Suppressor macrophage treated with lipopolysaccharide for 1 hour (primary cell): ENCODE measurements around the gene TVP23B.
"Not testable (repeated sequence)": the region's sequence is repeated elsewhere in the genome, so short reads cannot be mapped to it uniquely, and the experiment has no call there.

ENCODE experiments used
- DNase-seq, 3 donors: peaks; one replicate each; pipeline ENCODE4 v3.0.0-alpha.2; 2020 to 2022

The TVP23B gene

GRCh38 chr17:18780991-18781718 lies at the start of gene TVP23B:
TSS of gene TVP23B (plus strand) at chr17:18781183. CDS start at chr17:18781294, 111 bp downstream.
- DNase-seq: peak; percentile 96 to 98 (median 97)

DNA sequence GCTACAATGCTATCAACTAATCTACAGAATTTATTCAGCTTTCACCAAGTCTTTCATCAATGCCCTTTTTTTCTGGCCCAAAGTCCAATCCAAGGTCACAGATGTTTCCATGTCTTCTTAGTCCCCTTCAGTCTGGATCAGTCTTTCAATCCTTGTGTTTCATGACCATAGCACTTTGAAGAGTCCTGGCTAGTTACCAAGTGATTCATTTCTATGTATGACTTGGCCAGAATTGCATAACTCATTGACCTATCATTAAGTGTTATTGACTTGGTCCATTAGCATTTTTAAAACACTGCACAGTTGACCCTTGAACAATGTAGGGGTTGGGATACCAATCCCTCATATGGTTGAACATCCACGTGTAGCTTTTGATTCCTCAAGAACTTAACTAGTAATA lies 48.5 kb upstream of the TVP23B start:
- not testable (repeated sequence) for DNase-seq

GRCh38 chr17:18733350-18733749 lies 47.6 kb upstream of the TVP23B start:
- DNase-seq: peak; percentile 2 to 25 (median 14)

- not testable (repeated sequence) for DNase-seq
Observed at GRCh38 chr17:18739616-18740391, 41.2 kb upstream of the TVP23B start.

- DNase-seq: not testable (repeated sequence)
Observed at GRCh38 chr17:18741228-18741627, 39.8 kb upstream of the TVP23B start.

- DNase-seq: not testable (repeated sequence)
Observed at GRCh38 chr17:18743699-18744421, 37.1 kb upstream of the TVP23B start, which contains the start of gene FBXW10. TSS of gene FBXW10 (plus strand) at chr17:18744054. CDS start at chr17:18744245, 191 bp downstream.

- DNase-seq: not testable (repeated sequence)
Observed at GRCh38 chr17:18744726-18745125, 36.3 kb upstream of the TVP23B start.

GRCh38 chr17:18746551-18746950 lies 34.4 kb upstream of the TVP23B start:
- not testable (repeated sequence) for DNase-seq

GRCh38 chr17:18747501-18747900 lies 33.5 kb upstream of the TVP23B start:
- not testable (repeated sequence) for DNase-seq

DNA sequence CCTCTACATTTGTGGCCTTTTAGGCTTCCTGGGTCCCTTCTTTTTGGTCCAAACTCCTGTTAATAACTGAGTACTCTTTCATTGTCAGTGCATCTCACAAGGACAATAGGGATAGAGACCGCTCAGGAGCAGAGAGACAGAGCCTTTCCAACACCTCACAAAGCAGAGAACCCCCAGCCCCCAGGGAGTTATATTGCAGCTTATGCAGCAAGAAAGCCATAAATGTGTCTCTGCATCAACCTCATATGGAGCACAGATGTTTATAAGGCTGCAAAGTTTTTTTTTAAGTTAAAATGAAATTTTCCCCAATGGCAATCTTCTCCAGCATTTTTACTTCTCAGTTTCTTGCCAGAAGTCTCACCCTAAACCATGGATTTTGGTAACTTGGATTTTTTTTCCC lies 30.7 kb upstream of the TVP23B start:
- not testable (repeated sequence) for DNase-seq

DNA sequence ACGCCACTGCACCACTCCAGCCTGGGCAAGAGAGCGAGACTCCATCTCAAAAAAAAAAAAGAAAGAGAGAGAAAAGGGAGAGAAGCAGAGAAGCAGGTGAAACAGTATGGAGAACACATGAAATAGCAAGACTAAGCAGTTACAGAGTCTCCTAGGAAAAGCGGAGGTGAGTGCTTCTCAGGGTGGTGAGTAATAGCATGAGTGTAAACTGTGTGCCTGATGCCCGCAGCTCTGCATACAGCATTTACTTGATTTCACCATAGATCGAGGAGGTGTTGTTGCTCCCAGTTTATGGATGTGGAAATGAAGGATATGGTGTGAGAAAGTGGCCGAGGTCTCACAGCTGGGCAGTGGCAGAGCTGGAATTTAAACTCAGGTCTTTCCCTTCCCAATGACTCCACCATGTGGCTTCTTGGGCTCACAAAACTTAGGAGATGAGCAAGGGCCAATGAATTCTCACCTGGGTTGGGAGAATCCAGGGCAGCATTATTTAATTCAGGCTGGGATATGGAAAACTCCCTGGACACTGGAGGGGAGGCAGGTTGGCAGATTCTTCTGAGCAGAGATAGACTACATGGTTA lies 27.1 kb upstream of the TVP23B start:
- not testable (repeated sequence) for DNase-seq

DNA sequence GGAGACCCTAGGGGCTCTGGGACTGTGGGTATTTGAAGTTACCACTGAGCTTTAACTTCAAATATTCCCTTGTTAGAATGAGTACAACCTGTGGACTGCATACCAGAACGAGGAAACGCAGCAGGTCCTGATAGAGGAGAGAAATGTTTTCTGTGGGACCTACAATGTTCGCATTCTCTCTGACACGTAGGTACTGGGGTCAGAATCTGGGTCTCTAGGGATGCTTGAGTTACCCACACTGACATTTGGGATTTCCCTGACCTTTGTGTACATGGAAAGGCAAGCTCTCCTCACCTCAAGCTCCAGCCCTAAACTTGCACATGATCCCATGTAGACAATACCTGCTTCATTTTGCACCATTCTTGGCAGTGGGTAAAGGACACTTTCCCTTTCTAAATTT lies 25.0 kb upstream of the TVP23B start:
- DNase-seq: not testable (repeated sequence)

GRCh38 chr17:18757368-18758044 lies 23.5 kb upstream of the TVP23B start:
- not testable (repeated sequence) for DNase-seq

DNA sequence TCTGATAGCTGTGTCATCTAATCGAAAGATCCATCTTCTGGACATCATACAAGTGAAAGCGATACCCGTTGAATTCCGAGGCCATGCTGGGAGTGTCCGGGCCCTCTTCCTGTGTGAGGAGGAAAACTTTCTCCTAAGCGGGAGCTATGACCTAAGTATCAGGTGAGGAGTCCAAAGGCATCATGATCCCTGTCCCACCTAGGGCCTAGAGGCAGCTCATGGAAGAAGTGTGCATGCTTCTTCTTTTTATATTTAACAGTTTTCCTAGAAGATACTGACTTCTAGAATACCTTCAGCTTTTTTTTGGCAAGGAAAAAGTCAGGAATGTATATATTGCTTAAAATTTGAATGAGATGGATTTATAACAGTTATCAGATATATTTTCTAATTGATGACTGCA lies 22.6 kb upstream of the TVP23B start:
- DNase-seq: not testable (repeated sequence)

DNA sequence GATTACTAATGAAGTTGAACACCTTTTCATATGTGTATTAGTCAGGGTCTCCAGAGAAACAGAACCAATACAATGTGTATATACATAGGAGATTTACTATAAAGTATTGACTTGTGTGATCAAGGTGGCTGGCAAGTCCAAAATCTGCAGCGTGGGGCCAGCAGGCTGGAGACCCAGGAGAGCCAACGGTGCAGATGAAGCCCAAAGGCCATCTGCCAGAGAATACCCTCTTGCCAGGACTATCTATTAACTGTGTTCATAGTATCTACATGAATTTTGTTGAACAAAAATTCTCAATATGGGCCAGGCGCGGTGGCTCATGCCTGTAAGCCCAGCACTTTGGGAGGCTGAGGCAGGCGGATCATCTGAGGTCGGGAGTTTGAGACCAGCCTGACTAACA lies 20.8 kb upstream of the TVP23B start:
- DNase-seq: not testable (repeated sequence)

DNA sequence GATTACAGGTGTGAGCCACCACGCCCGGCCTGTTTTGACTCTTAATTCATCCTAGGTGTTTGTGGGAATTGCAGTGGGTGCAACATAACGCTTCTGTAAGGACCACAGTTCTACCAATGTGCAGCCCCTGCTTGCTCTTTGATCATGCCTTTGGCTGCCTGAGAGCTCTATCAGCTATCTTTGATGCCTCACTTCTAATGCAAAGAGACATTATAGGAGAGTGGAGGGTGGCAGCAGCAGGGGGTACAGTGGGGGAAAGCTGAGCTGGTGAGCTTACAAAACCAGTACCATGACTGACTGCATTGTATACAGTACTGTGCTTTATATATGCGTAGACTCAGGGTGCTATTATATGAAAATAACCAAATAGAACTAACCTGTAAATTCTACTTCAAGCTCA lies 10.4 kb upstream of the TVP23B start:
- not testable (repeated sequence) for DNase-seq

DNA sequence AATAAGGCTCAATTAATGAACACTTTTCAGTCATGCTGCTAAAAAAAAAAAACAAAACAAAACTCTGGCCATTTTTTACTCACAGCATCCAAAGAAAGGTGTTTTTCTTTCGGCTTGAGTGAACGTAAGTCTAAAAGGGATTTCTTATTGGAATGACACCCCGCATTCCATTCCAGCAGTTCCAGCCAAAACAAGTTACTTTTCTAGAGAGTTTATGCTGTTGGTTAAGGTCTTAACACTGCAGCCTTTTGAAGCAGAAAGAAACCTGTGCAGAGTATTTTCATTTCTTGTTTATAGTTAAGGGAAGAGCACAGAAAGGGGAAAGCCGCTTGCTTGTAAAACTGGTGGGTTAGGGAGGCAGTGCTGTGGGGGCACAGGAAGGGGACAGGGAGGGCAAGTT lies 9.9 kb upstream of the TVP23B start:
- DNase-seq: not testable (repeated sequence)

GRCh38 chr17:18772471-18772870 lies 8.5 kb upstream of the TVP23B start:
- no peak for DNase-seq

DNA sequence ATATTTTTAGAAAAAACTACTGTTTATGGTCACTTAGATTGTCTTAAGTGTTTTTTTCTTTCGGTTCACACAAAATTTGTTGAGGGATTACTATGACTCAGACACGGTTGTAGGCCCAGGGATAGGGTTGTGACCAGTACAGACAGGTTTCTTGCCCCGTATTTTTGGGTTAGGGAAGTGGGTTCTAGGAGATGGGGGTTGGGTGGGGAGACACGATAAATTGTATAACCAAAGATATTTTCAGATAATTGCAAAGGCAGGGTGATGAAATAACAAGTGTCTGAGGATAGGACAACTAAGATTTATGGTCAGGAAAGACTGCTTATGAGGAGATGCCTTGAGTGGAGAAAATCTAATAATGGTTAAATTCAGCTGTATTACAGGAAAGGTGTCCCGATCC lies 822 bp downstream of the TVP23B start:
- DNase-seq: peak in 1 of 3 donors; percentile 8

- not testable (repeated sequence) for DNase-seq
Observed at GRCh38 chr17:18785933-18786332, 5.0 kb downstream of the TVP23B start.

- DNase-seq: not testable (repeated sequence)
Observed at GRCh38 chr17:18786890-18787289, 5.9 kb downstream of the TVP23B start.

- not testable (repeated sequence) for DNase-seq
Observed at GRCh38 chr17:18791402-18791801, 10.4 kb downstream of the TVP23B start.
